Esophagus squamous epithelium (tissue), 4 donors: ENCODE measurements around the gene CRYM.

Experiments used
- CTCF ChIP-seq, 6 experiments: fragments of 450-650 bp in 4 of 6; fragments of 200-600 bp in 2 of 6; sonication (generic) in 2 of 6; IDR thresholded peaks; one replicate each; pipeline ENCODE4 v1.5.1; 2016 to 2019; ENCODE audit warnings: antibody characterized with exemption in 6 of 6, mild to moderate bottlenecking in 4 of 6, moderate library complexity in 4 of 6
- POLR2A ChIP-seq, 4 donors: fragments of 450-650 bp; IDR thresholded peaks; one replicate each; pipeline ENCODE4 v1.6.1; 2017; ENCODE audit warnings: antibody characterized with exemption in 4 of 4, mild to moderate bottlenecking in 4 of 4, moderate library complexity in 3 of 4

- no peak for TF ChIP-seq CTCF (IDR thresholded peaks at IDR 0.05)
- TF ChIP-seq POLR2A (IDR thresholded peaks at IDR 0.05), result no peak
Observed at GRCh38 chr16:21256636-21257035, 21.5 kb downstream of the CRYM start.
